Loucy (cell line): Measurements from ENCODE around the gene ERH.

Experiments
- H2AFZ ChIP-seq: fragments of 200-600 bp; sonication (generic); 2 replicates; pipeline ENCODE4 v1.6.0; 2016; ENCODE audit warnings: antibody characterized with exemption, mild to moderate bottlenecking, low read length, moderate library complexity
- H3F3A ChIP-seq: fragments of 200-600 bp; 2 replicates; pipeline ENCODE4 v1.6.0; 2016; ENCODE audit warnings: antibody characterized with exemption, low read depth, mild to moderate bottlenecking
- H3K27me3 ChIP-seq: fragments of 200-600 bp; sonication (generic); 2 replicates; pipeline ENCODE4 v1.6.1; 2014; ENCODE audit warnings: low read length, mild to moderate bottlenecking; ENCODE audit not compliant: insufficient read depth, poor library complexity, severe bottlenecking
- H3K36me3 ChIP-seq: fragments of 200-600 bp; sonication (generic); 2 replicates; pipeline ENCODE4 v1.6.1; 2016; ENCODE audit warnings: low read length; ENCODE audit not compliant: insufficient read depth
- H3K4me1 ChIP-seq: fragments of 200-600 bp; sonication (generic); 2 replicates; pipeline ENCODE4 v1.5.1; 2014; ENCODE audit warnings: low read length, mild to moderate bottlenecking; ENCODE audit not compliant: insufficient read depth, poor library complexity, severe bottlenecking
- H3K4me2 ChIP-seq: fragments of 200-600 bp; sonication (generic); 2 replicates; pipeline ENCODE4 v1.6.0; 2014; ENCODE audit warnings: antibody characterized with exemption, low read length, low read depth, mild to moderate bottlenecking; ENCODE audit not compliant: poor library complexity, severe bottlenecking
- H3K4me3 ChIP-seq: fragments of 200-600 bp; sonication (generic); 2 replicates; pipeline ENCODE4 v1.5.1; 2014; ENCODE audit warnings: low read length, mild to moderate bottlenecking, mixed read lengths; ENCODE audit not compliant: poor library complexity, severe bottlenecking
- H3K79me2 ChIP-seq: fragments of 200-600 bp; sonication (generic); 2 replicates; pipeline ENCODE4 v1.6.1; 2014; ENCODE audit warnings: low read length; ENCODE audit not compliant: insufficient read depth
- H3K9ac ChIP-seq: fragments of 200-600 bp; sonication (generic); 2 replicates; pipeline ENCODE4 v1.6.0; 2014; ENCODE audit warnings: mild to moderate bottlenecking, low read depth, low read length, moderate library complexity; ENCODE audit not compliant: poor library complexity, severe bottlenecking
- H3K9me2 ChIP-seq: fragments of 200-600 bp; sonication (generic); replicated peaks from 2 replicates; pipeline ENCODE4 v1.6.1; 2016; ENCODE audit warnings: low read depth, low read length, mixed read lengths
- H3K9me3 ChIP-seq: fragments of 200-600 bp; sonication (generic); 2 replicates; pipeline ENCODE4 v1.6.1; 2014; ENCODE audit warnings: mild to moderate bottlenecking, antibody characterized with exemption, low read length, low read depth; ENCODE audit not compliant: insufficient read depth
- H4K20me1 ChIP-seq: fragments of 200-600 bp; sonication (generic); 2 replicates; pipeline ENCODE4 v1.6.0; 2014; ENCODE audit warnings: antibody characterized with exemption, low read length, mild to moderate bottlenecking; ENCODE audit not compliant: insufficient read depth, poor library complexity, severe bottlenecking
- CTCF ChIP-seq: fragments of 200-600 bp; sonication (generic); conservative IDR thresholded peaks from 2 replicates; pipeline ENCODE4 v1.5.1; 2014; ENCODE audit warnings: mild to moderate bottlenecking, antibody characterized with exemption, low read length
- EZH2phosphoT487 ChIP-seq: fragments of 200-600 bp; IDR thresholded peaks from 2 replicates; pipeline ENCODE4 v1.6.1; 2018; ENCODE audit warnings: antibody characterized with exemption, mild to moderate bottlenecking, moderate library complexity, borderline replicate concordance

Gene ERH

GRCh38 chr14:69401841-69402240 is 3.7 kb upstream of the ERH start:
- Histone ChIP-seq H3K4me1 (peaks cover 60% of the 10 kb centered on the region), H3K27me3 (no peaks in the 10 kb centered on the region), H3K9me2 (no peaks in the 10 kb centered on the region), H3K4me2 (peak overlapping the region; percentile 94), H3K9me3 (no peaks in the 10 kb centered on the region), H3K9ac (peak overlapping the region; percentile 95), H3K79me2 (peaks cover 88% of the 10 kb centered on the region), H3F3A (no peaks in the 10 kb centered on the region), H3K36me3 (no peaks in the 10 kb centered on the region), H2AFZ (no peak overlapping the region), H3K4me3 (peak overlapping the region; percentile 90), H4K20me1 (peaks cover 64% of the 10 kb centered on the region)
- no peak for TF ChIP-seq CTCF
- TF ChIP-seq EZH2phosphoT487 = no peak

- Histone ChIP-seq H4K20me1 (peaks cover 72% of the 10 kb centered on the region), H3K4me3 (peak overlapping the region; percentile 90), H3K4me2 (peak overlapping the region; percentile 94), H3K4me1 (peaks cover 75% of the 10 kb centered on the region), H3K27me3 (no peaks in the 10 kb centered on the region), H3K9me3 (no peaks in the 10 kb centered on the region), H2AFZ (no peak overlapping the region), H3K9me2 (no peaks in the 10 kb centered on the region), H3K79me2 (peaks cover 93% of the 10 kb centered on the region), H3F3A (no peaks in the 10 kb centered on the region), H3K9ac (peak overlapping the region; percentile 95), H3K36me3 (peaks cover 10% of the 10 kb centered on the region; the same call in 1 of the 2 replicates)
- TF ChIP-seq EZH2phosphoT487 (no peak), CTCF (no peak)
These were observed 2.1 kb upstream of the ERH start for GRCh38 chr14:69400154-69400553.

- Histone ChIP-seq H3K36me3 (peaks cover 14% of the 10 kb centered on the region; the same call in 1 of the 2 replicates), H3K9me2 (no peaks in the 10 kb centered on the region), H3K4me3 (peak overlapping the region; percentile 90), H3K4me2 (peak overlapping the region; percentile 94), H3K9me3 (no peaks in the 10 kb centered on the region), H3K4me1 (peaks cover 76% of the 10 kb centered on the region), H2AFZ (no peak overlapping the region), H3K79me2 (peaks cover 93% of the 10 kb centered on the region), H4K20me1 (peaks cover 74% of the 10 kb centered on the region), H3F3A (no peaks in the 10 kb centered on the region), H3K9ac (peak overlapping the region; percentile 95), H3K27me3 (no peaks in the 10 kb centered on the region)
- no peak for TF ChIP-seq CTCF
- no peak for TF ChIP-seq EZH2phosphoT487
These were observed 1.7 kb upstream of the ERH start for GRCh38 chr14:69399750-69400149.
